Spleen (tissue), 11 donors: Measurements from ENCODE around the gene PXMP4. TPM values are rescaled to one million over a fixed set of nuclear protein-coding genes. Genes with fewer than 3 reads are reported as not detected.

ENCODE experiments used
- DNase-seq: peaks from one replicate; pipeline ENCODE4 v3.0.0-alpha.2; 2020
- H3K27ac ChIP-seq, 8 donors: fragments of 200-600 bp; sonication (generic) in 7 of 8; 1 replicate in 4 of 8; 2 replicates in 4 of 8; pipeline versions ENCODE4 v1.5.0 to v1.8.0; 2016 to 2021; ENCODE audit warnings: inconsistent platforms in 4 of 8, mild to moderate bottlenecking in 4 of 8, moderate library complexity in 1 of 8
- H3K27me3 ChIP-seq, 7 donors: fragments of 200-600 bp; sonication (generic) in 6 of 7; replicated peaks in 1 of 7; 1 replicate in 4 of 7; 2 replicates in 3 of 7; pipeline versions ENCODE4 v1.5.0 to v1.8.0; 2016 to 2021; ENCODE audit warnings: inconsistent platforms in 3 of 7, mild to moderate bottlenecking in 1 of 7
- H3K36me3 ChIP-seq, 6 donors: fragments of 200-600 bp; sonication (generic) in 5 of 6; 1 replicate in 4 of 6; 2 replicates in 2 of 6; pipeline versions ENCODE4 v1.5.0 to v1.8.0; 2016 to 2021; ENCODE audit warnings: inconsistent platforms in 2 of 6
- H3K4me1 ChIP-seq, 6 donors: fragments of 200-600 bp; sonication (generic) in 5 of 6; 1 replicate in 3 of 6; 2 replicates in 3 of 6; pipeline versions ENCODE4 v1.5.0 to v1.8.0; 2016 to 2021; ENCODE audit warnings: inconsistent platforms in 3 of 6
- H3K4me3 ChIP-seq, 8 donors: fragments of 200-600 bp; sonication (generic) in 7 of 8; 1 replicate in 4 of 8; 2 replicates in 4 of 8; pipeline versions ENCODE4 v1.5.0 to v1.8.0; 2016 to 2021; ENCODE audit warnings: inconsistent platforms in 4 of 8, mild to moderate bottlenecking in 4 of 8, moderate library complexity in 2 of 8
- H3K9me3 ChIP-seq, 8 donors: fragments of 200-600 bp; sonication (generic) in 7 of 8; 1 replicate in 4 of 8; 2 replicates in 4 of 8; pipeline versions ENCODE4 v1.5.0 to v1.8.0; 2016 to 2021; ENCODE audit warnings: inconsistent platforms in 4 of 8
- POLR2A ChIP-seq, 3 donors: fragments of 450-650 bp; IDR thresholded peaks; one replicate each; pipeline ENCODE4 v1.5.1; 2017; ENCODE audit warnings: antibody characterized with exemption in 3 of 3, mild to moderate bottlenecking in 1 of 3
- POLR2AphosphoS5 ChIP-seq, 3 donors: sonication (generic); formaldehyde crosslinking; IDR thresholded peaks; one replicate each; pipeline ENCODE4 v1.5.1; 2017; ENCODE audit warnings: antibody characterized with exemption in 3 of 3
- WGBS, 5 donors: extraction: QIAGEN DNeasy Blood & Tissue Kit in 3 of 5; methylation state at CpG; one replicate each; pipeline versions ENCODE4 v1.1.5 to v1.1.7; 2013 to 2018; 5-methylcytosine and 5-hydroxymethylcytosine counted together
- intact Hi-C: fragments of 100-400 bp; cut with DNase I; formaldehyde crosslinking; loops from one replicate; pipeline ENCODE4 v1.15.0; 2023; ENCODE audit warnings: low total_unique reads
- polyA plus RNA-seq, 3 donors: library from polyadenylated mRNA; stranded (reverse); fragments of 200-250 nt; gene quantifications; one replicate each; pipeline ENCODE4 v1.2.1, GENCODE V29; 2013
- total RNA-seq, 7 donors: library from RNA; depleted of rRNA in 3 of 7; stranded (reverse); fragments of >200 nt in 3 of 7; fragmentation: NEBNext Ultra II Directional in 4 of 7; extraction: Animal tissue kit (Norgen Biotek cat#: 25700) in 4 of 7; gene quantifications; one replicate each; pipeline versions ENCODE4 v1.1.0 to v1.2.1, GENCODE V29; 2016 to 2021
- TF ChIP-seq, protein P1 (sequence below), 11 experiments: fragments of 200-600 bp in 7 of 11; fragments of 450-650 bp in 4 of 11; sonication (generic) in 4 of 11; IDR thresholded peaks in 8 of 11; conservative IDR thresholded peaks in 3 of 11; 1 replicate in 7 of 11; 2 replicates in 4 of 11; pipeline versions ENCODE4 v1.4.0 to v1.8.0; 2016 to 2021; ENCODE audit warnings: antibody characterized with exemption in 11 of 11, inconsistent platforms in 4 of 11, mild to moderate bottlenecking in 1 of 11
- donor health status: healthy with polysubstance abuse.
- donor health status: DM: no; HTN: no; CAD: no; lungs with moderate emphysema.
- donor health status: DM: no; HTN: no; CAD: no.
- donor health status: Bipolar disorder and iron deficiency.
- donor health status: healthy.
- donor health status: DM: no; HTN: no; CAD: no.
- donor health status: DM: yes; HTN: yes; CAD: no.

Gene PXMP4
- total and polyA plus RNA-seq, 10 donors, result 2.1 to 14.4 (median 6.9) TPM

DNA sequence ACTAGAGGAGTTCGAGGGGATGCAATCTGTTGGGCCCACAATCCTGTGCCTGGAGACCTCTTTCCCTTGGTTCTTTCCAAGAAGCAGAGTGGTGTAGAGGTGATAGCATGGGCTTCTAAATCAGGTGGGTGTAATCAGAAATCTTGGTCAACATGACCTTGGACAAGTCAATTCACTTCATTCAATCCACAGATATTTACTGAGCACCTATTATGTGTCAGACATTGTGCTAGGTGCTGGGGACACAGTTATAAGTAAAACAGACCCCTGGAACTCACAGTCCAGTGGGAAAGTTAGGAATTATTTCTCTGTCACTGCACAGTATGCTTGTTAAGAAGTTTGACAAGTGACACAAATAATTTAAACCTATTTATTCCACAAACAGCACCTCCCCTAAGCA is 30.6 kb downstream of the PXMP4 start:
- intact Hi-C loops, result no loop called here
- peak overlapping the region in 4 of 8 donors; percentile 13 to 61 (median 42) for H3K27ac ChIP-seq
- DNase-seq, result no peak

DNA sequence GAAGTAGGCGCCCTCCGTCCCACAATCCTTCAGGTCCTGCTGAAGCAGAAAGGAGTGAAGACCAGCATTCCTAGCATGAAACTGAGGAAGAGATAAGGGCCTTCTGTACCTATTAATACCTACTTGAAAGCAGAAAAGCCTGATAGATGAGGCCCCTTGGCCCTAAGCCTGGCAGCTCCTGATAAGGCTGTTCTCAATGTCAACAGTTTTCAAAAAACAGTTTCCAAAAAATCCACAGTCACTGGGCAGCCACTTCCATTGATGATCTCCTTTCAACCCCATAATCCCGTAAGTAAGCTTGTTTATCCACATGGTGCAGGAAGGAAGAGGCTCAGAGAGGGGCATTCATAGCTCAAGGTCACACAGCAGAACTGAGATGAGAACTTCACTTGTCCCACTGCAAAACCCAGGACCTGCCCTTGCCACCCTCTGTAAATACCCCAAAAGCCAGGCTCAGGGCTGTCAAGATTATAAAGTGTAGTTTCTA is 31.1 kb downstream of the PXMP4 start:
- H3K4me3 ChIP-seq, result no peak overlapping the region
- TF ChIP-seq POLR2AphosphoS5 (IDR thresholded peaks at IDR 0.05) (no peak), POLR2A (IDR thresholded peaks at IDR 0.05) (no peak)
- TF ChIP-seq, protein P1, sequence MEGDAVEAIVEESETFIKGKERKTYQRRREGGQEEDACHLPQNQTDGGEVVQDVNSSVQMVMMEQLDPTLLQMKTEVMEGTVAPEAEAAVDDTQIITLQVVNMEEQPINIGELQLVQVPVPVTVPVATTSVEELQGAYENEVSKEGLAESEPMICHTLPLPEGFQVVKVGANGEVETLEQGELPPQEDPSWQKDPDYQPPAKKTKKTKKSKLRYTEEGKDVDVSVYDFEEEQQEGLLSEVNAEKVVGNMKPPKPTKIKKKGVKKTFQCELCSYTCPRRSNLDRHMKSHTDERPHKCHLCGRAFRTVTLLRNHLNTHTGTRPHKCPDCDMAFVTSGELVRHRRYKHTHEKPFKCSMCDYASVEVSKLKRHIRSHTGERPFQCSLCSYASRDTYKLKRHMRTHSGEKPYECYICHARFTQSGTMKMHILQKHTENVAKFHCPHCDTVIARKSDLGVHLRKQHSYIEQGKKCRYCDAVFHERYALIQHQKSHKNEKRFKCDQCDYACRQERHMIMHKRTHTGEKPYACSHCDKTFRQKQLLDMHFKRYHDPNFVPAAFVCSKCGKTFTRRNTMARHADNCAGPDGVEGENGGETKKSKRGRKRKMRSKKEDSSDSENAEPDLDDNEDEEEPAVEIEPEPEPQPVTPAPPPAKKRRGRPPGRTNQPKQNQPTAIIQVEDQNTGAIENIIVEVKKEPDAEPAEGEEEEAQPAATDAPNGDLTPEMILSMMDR (IDR thresholded peaks at IDR 0.05 in 8 of 11, conservative IDR thresholded peaks at IDR 0.05 in 3 of 11), result no peak
- H3K4me1 ChIP-seq, result peaks cover 8 to 60% (median 30%) of the 10 kb centered on the region in 6 donors
- no peak for DNase-seq
- H3K27ac ChIP-seq, result peak overlapping the region in 7 of 8 donors; percentile 2 to 61 (median 37)
- intact Hi-C loops, result no loop called here
- H3K36me3 ChIP-seq, result no peaks in the 10 kb centered on the region
- H3K9me3 ChIP-seq, result no peaks in the 10 kb centered on the region
- WGBS, 5 donors, result 73 to 94% (median 82%) methylated on average over 3 of the region's 3 CpGs
- no peaks in the 10 kb centered on the region for H3K27me3 ChIP-seq

More for the DNA sequence above, 30.6 kb downstream of the PXMP4 start:
- WGBS, 5 donors, result 95 to 100% (median 100%) methylated on average over 1 of the region's 1 CpG
- no peaks in the 10 kb centered on the region for H3K27me3 ChIP-seq
- H3K9me3 ChIP-seq, result no peaks in the 10 kb centered on the region
- TF ChIP-seq POLR2AphosphoS5 (IDR thresholded peaks at IDR 0.05) (no peak), POLR2A (IDR thresholded peaks at IDR 0.05) (no peak)
- TF ChIP-seq, protein P1 (IDR thresholded peaks at IDR 0.05 in 8 of 11, conservative IDR thresholded peaks at IDR 0.05 in 3 of 11), result no peak
- H3K36me3 ChIP-seq, result no peaks in the 10 kb centered on the region
- H3K4me1 ChIP-seq, result peaks cover 8 to 55% (median 30%) of the 10 kb centered on the region in 6 donors
- no peak overlapping the region for H3K4me3 ChIP-seq

DNA sequence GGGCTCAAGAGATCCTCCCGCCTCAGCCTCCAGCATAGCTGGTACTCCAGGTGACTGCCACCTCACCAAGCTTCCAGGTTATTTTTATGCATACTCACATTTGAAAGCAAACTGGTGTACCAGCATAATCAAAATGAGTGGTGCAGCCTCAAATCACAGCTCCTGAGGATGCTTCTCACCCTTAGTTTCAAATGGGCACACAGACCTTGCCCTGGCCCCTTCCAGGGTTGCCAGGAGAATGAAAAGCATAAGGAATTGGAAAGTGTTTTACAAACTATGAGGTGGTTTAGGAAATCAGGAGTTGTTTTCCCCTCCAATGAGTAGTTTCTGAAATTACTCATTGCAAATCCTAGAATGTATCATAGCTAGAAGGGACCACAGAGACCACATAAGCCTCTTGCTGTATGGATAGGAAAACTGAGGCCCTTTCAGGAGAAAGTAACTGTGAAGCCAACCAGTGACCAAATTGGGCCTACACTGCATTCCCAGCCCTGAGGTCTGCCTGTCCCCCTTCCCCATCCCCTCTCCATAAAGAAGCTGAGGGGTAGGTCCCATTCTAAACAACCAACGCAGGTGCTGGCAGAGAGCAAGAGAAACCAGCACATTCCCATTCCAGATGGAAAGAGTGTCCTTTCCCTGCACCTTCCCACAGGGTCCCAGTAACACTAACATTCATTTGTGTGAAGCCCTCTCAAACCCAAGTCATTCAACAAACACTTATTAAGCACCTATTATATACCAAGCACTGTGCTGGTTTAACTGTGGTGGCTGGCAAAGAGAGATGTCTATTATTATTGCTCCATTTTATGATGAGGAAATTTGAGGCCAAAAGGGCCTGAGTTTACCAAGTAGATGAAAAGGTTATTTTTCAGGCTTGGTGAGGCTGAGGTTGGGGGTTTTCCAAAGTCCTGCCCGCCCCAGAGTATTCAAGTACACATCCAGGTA is 31.8 kb downstream of the PXMP4 start:
- intact Hi-C loops, result no loop called here
- peak overlapping the region in 7 of 8 donors; percentile 2 to 61 (median 37) for H3K27ac ChIP-seq

More for the DNA sequence above, 31.8 kb downstream of the PXMP4 start:
- TF ChIP-seq POLR2AphosphoS5 (IDR thresholded peaks at IDR 0.05) (no peak), POLR2A (IDR thresholded peaks at IDR 0.05) (no peak)
- TF ChIP-seq, protein P1 (IDR thresholded peaks at IDR 0.05 in 8 of 11, conservative IDR thresholded peaks at IDR 0.05 in 3 of 11), result no peak
- no peaks in the 10 kb centered on the region for H3K27me3 ChIP-seq
- no peaks in the 10 kb centered on the region for H3K9me3 ChIP-seq
- no peaks in the 10 kb centered on the region for H3K36me3 ChIP-seq
- H3K4me1 ChIP-seq, result peaks cover 8 to 62% (median 30%) of the 10 kb centered on the region in 6 donors
- DNase-seq, result no peak
- H3K4me3 ChIP-seq, result no peak overlapping the region
- WGBS, 5 donors, result 90 to 94% (median 93%) methylated on average over 3 of the region's 3 CpGs
